CD14-positive monocyte (primary cell): ENCODE results near the gene PHC1. TPM values are rescaled to one million over a fixed set of nuclear protein-coding genes. Genes with fewer than 3 reads are reported as not detected.

Experiments
- DNase-seq, 3 donors: peaks; one replicate each; pipeline ENCODE4 v3.0.0-alpha.2; 2011 to 2022
- H2AFZ ChIP-seq: 2 replicates; pipeline ENCODE4 v1.6.0; 2012; ENCODE audit warnings: mild to moderate bottlenecking, low read depth, low read length, inconsistent platforms; ENCODE audit not compliant: insufficient read depth, poor library complexity, severe bottlenecking
- H3K27ac ChIP-seq, 2 donors: 1 replicate in 1 of 2; 2 replicates in 1 of 2; pipeline ENCODE4 v1.5.1; 2012 to 2013; ENCODE audit warnings: low read length in 2 of 2, control low read depth in 1 of 2, inconsistent platforms in 1 of 2, low read depth in 1 of 2, mild to moderate bottlenecking in 1 of 2
- H3K27me3 ChIP-seq, 2 donors: one replicate each; pipeline versions ENCODE4 v1.6.0 to v1.6.1; 2011 to 2013; ENCODE audit warnings: low read length in 2 of 2; ENCODE audit not compliant: control insufficient read depth in 2 of 2, insufficient read depth in 2 of 2
- H3K36me3 ChIP-seq, 2 donors: replicated peaks in 1 of 2; 1 replicate in 1 of 2; 2 replicates in 1 of 2; pipeline versions ENCODE4 v1.5.1 to v1.6.1; 2012 to 2013; ENCODE audit warnings: low read length in 2 of 2, control low read depth in 1 of 2, inconsistent platforms in 1 of 2, mild to moderate bottlenecking in 1 of 2; ENCODE audit not compliant: insufficient read depth in 2 of 2, control insufficient read depth in 1 of 2
- H3K4me1 ChIP-seq, 2 donors: 1 replicate in 1 of 2; 2 replicates in 1 of 2; pipeline versions ENCODE4 v1.5.1 to v1.6.1; 2012 to 2013; ENCODE audit warnings: low read length in 2 of 2, control low read depth in 1 of 2, inconsistent platforms in 1 of 2, mild to moderate bottlenecking in 1 of 2, moderate library complexity in 1 of 2; ENCODE audit not compliant: insufficient read depth in 2 of 2, control insufficient read depth in 1 of 2
- H3K4me2 ChIP-seq: replicated peaks from 2 replicates; pipeline ENCODE3; 2012; ENCODE audit warnings: low read length, moderate library complexity, mild to moderate bottlenecking; ENCODE audit not compliant: poor library complexity, severe bottlenecking; ENCODE audit errors: extremely low read depth
- H3K4me3 ChIP-seq, 3 experiments: fragments of 200-600 bp in 1 of 3; sonication (generic) in 1 of 3; replicated peaks in 1 of 3; 1 replicate in 2 of 3; 2 replicates in 1 of 3; pipeline ENCODE4 v1.5.1; 2011 to 2013; ENCODE audit warnings: low read length in 3 of 3, mild to moderate bottlenecking in 3 of 3, control low read depth in 2 of 3, low read depth in 2 of 3, inconsistent platforms in 1 of 3, moderate library complexity in 1 of 3
- H3K79me2 ChIP-seq: 2 replicates; pipeline ENCODE4 v1.6.0; 2012; ENCODE audit warnings: mild to moderate bottlenecking, control low read depth, inconsistent platforms, low read length, moderate library complexity; ENCODE audit not compliant: insufficient read depth
- H3K9ac ChIP-seq: 2 replicates; pipeline ENCODE4 v1.6.0; 2017; ENCODE audit warnings: low read length, mild to moderate bottlenecking; ENCODE audit not compliant: insufficient read depth, poor library complexity, severe bottlenecking
- H3K9me3 ChIP-seq, 2 donors: replicated peaks in 1 of 2; 1 replicate in 1 of 2; 2 replicates in 1 of 2; pipeline versions ENCODE4 v1.5.1 to v1.6.1; 2012 to 2013; ENCODE audit warnings: low read length in 2 of 2, control low read depth in 1 of 2; ENCODE audit not compliant: control insufficient read depth in 1 of 2, insufficient read depth in 1 of 2
- H4K20me1 ChIP-seq: 2 replicates; pipeline ENCODE4 v1.6.0; 2012; ENCODE audit warnings: mild to moderate bottlenecking, low read length, control low read depth, moderate library complexity; ENCODE audit not compliant: insufficient read depth
- H3K27ac Mint-ChIP-seq, 7 donors: one replicate each; pipeline ENCODE4 v1.8.0; 2020; ENCODE audit warnings: mild to moderate bottlenecking in 7 of 7, mixed read lengths in 7 of 7, moderate library complexity in 6 of 7, inconsistent platforms in 2 of 7
- H3K27me3 Mint-ChIP-seq, 3 donors: one replicate each; pipeline ENCODE4 v1.8.0; 2021 to 2022; ENCODE audit warnings: low read depth in 3 of 3, mild to moderate bottlenecking in 3 of 3, mixed read lengths in 3 of 3, moderate library complexity in 3 of 3, inconsistent platforms in 1 of 3
- H3K36me3 Mint-ChIP-seq, 2 donors: one replicate each; pipeline ENCODE4 v1.8.0; 2020; ENCODE audit warnings: mixed read lengths in 2 of 2, inconsistent platforms in 1 of 2, mild to moderate bottlenecking in 1 of 2
- H3K4me1 Mint-ChIP-seq: one replicate; pipeline ENCODE4 v1.8.0; 2020; ENCODE audit warnings: mild to moderate bottlenecking, mixed read lengths
- H3K4me3 Mint-ChIP-seq, 2 donors: one replicate each; pipeline ENCODE4 v1.8.0; 2020; ENCODE audit warnings: mild to moderate bottlenecking in 2 of 2, mixed read lengths in 2 of 2, moderate library complexity in 1 of 2
- H3K9me3 Mint-ChIP-seq, 7 donors: one replicate each; pipeline ENCODE4 v1.8.0; 2020 to 2022; ENCODE audit warnings: mixed read lengths in 7 of 7, mild to moderate bottlenecking in 6 of 7, moderate library complexity in 6 of 7, inconsistent platforms in 2 of 7
- CTCF ChIP-seq: fragments of 200-600 bp; IDR thresholded peaks from one replicate; pipeline ENCODE4 v1.8.0; 2022; ENCODE audit warnings: antibody characterized with exemption, mild to moderate bottlenecking
- WGBS: methylation state at CpG from one replicate; pipeline ENCODE4 v1.1.5; 2013; ENCODE audit warnings: missing lambda C conversion rate; ENCODE audit not compliant: insufficient coverage; 5-methylcytosine and 5-hydroxymethylcytosine counted together
- intact Hi-C, 2 donors: fragments of 100-400 bp; cut with micrococcal nuclease; formaldehyde crosslinking; loops; one replicate each; pipeline versions ENCODE4 v1.15.0 to v1.15.1; 2023
- polyA plus RNA-seq, 3 donors: library from polyadenylated mRNA; depleted of rRNA in 1 of 3; unstranded in 2 of 3; stranded (reverse) in 1 of 3; fragments of 300-500 nt in 2 of 3; fragments of >200 nt in 1 of 3; fragmentation: Illumina TruSeq in 2 of 3; gene quantifications; 1 replicate in 2 of 3; 2 replicates in 1 of 3; pipeline ENCODE4 v1.2.3, GENCODE V29; 2012 to 2021

PHC1 gene
- polyA plus RNA-seq, 3 donors, result 0.58 to 19.3 (median 1.4) TPM

DNA sequence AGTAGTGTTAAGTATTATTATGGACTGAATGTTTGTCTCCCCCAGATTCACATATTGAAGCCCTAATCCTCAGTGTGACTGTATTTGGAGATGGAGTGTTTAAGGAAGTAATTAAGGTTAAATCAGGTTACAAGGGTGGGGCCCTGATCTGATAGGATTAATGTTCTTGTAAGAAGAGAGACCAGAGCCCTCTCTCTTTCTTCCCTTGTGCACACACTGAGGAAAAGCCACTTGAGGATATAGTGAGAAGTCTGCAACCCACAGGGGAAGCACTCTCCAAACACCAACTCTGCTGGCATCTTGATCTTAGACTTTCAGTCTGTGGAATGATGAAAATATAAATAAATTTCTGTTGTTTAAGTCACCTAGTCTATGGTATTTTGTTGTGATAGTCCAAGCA lies 72.9 kb downstream of the PHC1 start:
- peak overlapping the region in 1 of 2 donors; percentile 64 for H3K27ac ChIP-seq
- DNase-seq, result peak in 2 of 3 donors; percentile 2 to 9

DNA sequence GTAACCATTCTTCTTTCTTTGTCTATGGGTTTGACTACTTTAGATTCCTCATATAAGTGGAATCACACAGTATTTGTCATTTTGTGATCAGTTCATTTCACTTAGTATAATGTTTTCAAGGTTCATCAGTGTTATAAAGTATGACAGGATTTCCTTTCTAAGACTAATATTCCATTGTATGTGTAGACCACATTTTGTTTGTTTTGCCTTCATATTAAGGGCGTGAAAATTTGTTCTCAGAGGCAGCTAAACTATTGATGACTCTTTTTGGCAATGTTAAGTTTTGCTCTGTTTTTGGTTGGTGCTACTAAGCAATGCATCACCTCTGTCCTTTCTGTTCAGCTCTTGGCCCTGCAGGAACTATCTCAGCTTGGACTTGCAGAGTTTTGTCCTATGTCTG lies 73.4 kb downstream of the PHC1 start:
- no peak overlapping the region for H3K9ac ChIP-seq
- peak overlapping the region in 1 of 3 experiments; percentile 26 for H3K4me3 ChIP-seq
- peak overlapping the region in 1 of 2 donors; percentile 64 for H3K27ac ChIP-seq
- H3K36me3 ChIP-seq, result no peaks in the 10 kb centered on the region
- H3K4me1 ChIP-seq, result peaks cover 43 to 63% of the 10 kb centered on the region in 2 donors
- no peaks in the 10 kb centered on the region for H3K9me3 ChIP-seq
- DNase-seq, result no peak
- H3K27me3 Mint-ChIP-seq, result peaks cover 0 to 4% (median 1%) of the 10 kb centered on the region in 3 donors
- intact Hi-C loops, result no loop called here
- TF ChIP-seq CTCF, result no peak
- peaks cover 51% of the 10 kb centered on the region for H3K4me1 Mint-ChIP-seq
- no peaks in the 10 kb centered on the region for H3K36me3 Mint-ChIP-seq
- H4K20me1 ChIP-seq, result no peaks in the 10 kb centered on the region
- peak overlapping the region; percentile 33 for H2AFZ ChIP-seq
- peak overlapping the region in 1 of 2 donors; percentile 68 for H3K4me3 Mint-ChIP-seq
- no peaks in the 10 kb centered on the region for H3K27me3 ChIP-seq
- H3K4me2 ChIP-seq, result peak overlapping the region; percentile 12
- H3K9me3 Mint-ChIP-seq, result peaks cover 0 to 3% (median 2%) of the 10 kb centered on the region in 7 donors
- no CpG with 5 or more reads among the region's 1 CpG for WGBS
- peak overlapping the region in 3 of 7 donors; percentile 21 to 51 (median 26) for H3K27ac Mint-ChIP-seq
- no peaks in the 10 kb centered on the region for H3K79me2 ChIP-seq

More for the DNA sequence above, 72.9 kb downstream of the PHC1 start:
- H3K36me3 ChIP-seq, result no peaks in the 10 kb centered on the region
- peak overlapping the region; percentile 33 for H2AFZ ChIP-seq
- no peak overlapping the region for H3K9ac ChIP-seq
- H3K4me2 ChIP-seq, result peak overlapping the region; percentile 12
- H3K79me2 ChIP-seq, result no peaks in the 10 kb centered on the region
- H3K27ac Mint-ChIP-seq, result peak overlapping the region in 3 of 7 donors; percentile 4 to 26 (median 10)
- no peaks in the 10 kb centered on the region for H3K27me3 ChIP-seq
- peak overlapping the region in 1 of 3 experiments; percentile 26 for H3K4me3 ChIP-seq
- peaks cover 49% of the 10 kb centered on the region for H3K4me1 Mint-ChIP-seq
- peaks cover 43 to 61% of the 10 kb centered on the region in 2 donors for H3K4me1 ChIP-seq
- no peaks in the 10 kb centered on the region for H3K36me3 Mint-ChIP-seq
- TF ChIP-seq CTCF, result no peak
- H3K27me3 Mint-ChIP-seq, result peaks cover 0 to 4% (median 1%) of the 10 kb centered on the region in 3 donors
- intact Hi-C loops, result no loop called here
- H4K20me1 ChIP-seq, result no peaks in the 10 kb centered on the region
- no peaks in the 10 kb centered on the region for H3K9me3 ChIP-seq
- H3K4me3 Mint-ChIP-seq, result peak overlapping the region in 1 of 2 donors; percentile 68
- H3K9me3 Mint-ChIP-seq, result peaks cover 0 to 3% (median 2%) of the 10 kb centered on the region in 7 donors
